ENCODE results near the gene GBX2.

The GBX2 gene

GRCh38 chr2:236168110-236169080 lies at the start of gene GBX2:
Gene GBX2, minus strand, starts transcription at chr2:236168386. Its CDS starts 415 bp downstream, at chr2:236167971.
- peaks cover 50% of the 10 kb centered on the region for H3K4me1 ChIP-seq (ENCODE audit: control insufficient read depth, insufficient read depth, low read length)

GRCh38 chr2:236217926-236218325 lies 49.7 kb upstream of the GBX2 start:
- no peaks in the 10 kb centered on the region for H3K4me1 ChIP-seq (ENCODE audit: control insufficient read depth, insufficient read depth, low read length)
- peaks cover 10 to 21% of the 10 kb centered on the region in 2 donors for H3K27me3 ChIP-seq (ENCODE audit: control insufficient read depth in 1 of 2, insufficient read depth in 2 of 2, low read length in 2 of 2)
- H3K27ac ChIP-seq (ENCODE audit: low read length) = no peak overlapping the region
- peaks cover 0 to under 1% of the 10 kb centered on the region in 2 donors for H3K9me3 ChIP-seq (ENCODE audit: control insufficient read depth in 2 of 2, low read length in 2 of 2)
- no peak overlapping the region for H3K4me3 ChIP-seq (ENCODE audit: low read length in 2 of 2)
- no peak overlapping the region for H3K9ac ChIP-seq (ENCODE audit: low read length in 2 of 2)
- H3K36me3 ChIP-seq (ENCODE audit: control insufficient read depth in 2 of 2, insufficient read depth in 2 of 2, low read length in 2 of 2) = no peaks in the 10 kb centered on the region

More at GRCh38 chr2:236168110-236169080, at the start of gene GBX2:
- Histone ChIP-seq H3K4me3 (ENCODE audit: low read length in 2 of 2) (peak within 1 kb of the TSS in 1 of 2 donors; percentile 64), H3K27ac (ENCODE audit: low read length) (no peak within 1 kb of the TSS), H3K36me3 (ENCODE audit: control insufficient read depth in 2 of 2, insufficient read depth in 2 of 2, low read length in 2 of 2) (no peaks in the 10 kb centered on the region), H3K27me3 (ENCODE audit: control insufficient read depth in 1 of 2, insufficient read depth in 2 of 2, low read length in 2 of 2) (peaks cover 69 to 100% of the 10 kb centered on the region in 2 donors), H3K9me3 (ENCODE audit: control insufficient read depth in 2 of 2, low read length in 2 of 2) (no peaks in the 10 kb centered on the region), H3K9ac (ENCODE audit: low read length in 2 of 2) (no peak within 1 kb of the TSS)

GRCh38 chr2:236216711-236217110 lies 48.5 kb upstream of the GBX2 start:
- Histone ChIP-seq H3K4me3 (ENCODE audit: low read length in 2 of 2) (no peak overlapping the region), H3K27ac (ENCODE audit: low read length) (no peak overlapping the region), H3K4me1 (ENCODE audit: control insufficient read depth, insufficient read depth, low read length) (no peaks in the 10 kb centered on the region), H3K9me3 (ENCODE audit: control insufficient read depth in 2 of 2, low read length in 2 of 2) (no peaks in the 10 kb centered on the region), H3K9ac (ENCODE audit: low read length in 2 of 2) (no peak overlapping the region), H3K36me3 (ENCODE audit: control insufficient read depth in 2 of 2, insufficient read depth in 2 of 2, low read length in 2 of 2) (no peaks in the 10 kb centered on the region), H3K27me3 (ENCODE audit: control insufficient read depth in 1 of 2, insufficient read depth in 2 of 2, low read length in 2 of 2) (peaks cover 10 to 23% of the 10 kb centered on the region in 2 donors)

GRCh38 chr2:236215761-236216333 lies 47.7 kb upstream of the GBX2 start:
- no peaks in the 10 kb centered on the region for H3K36me3 ChIP-seq (ENCODE audit: control insufficient read depth in 2 of 2, insufficient read depth in 2 of 2, low read length in 2 of 2)
- H3K9ac ChIP-seq (ENCODE audit: low read length in 2 of 2) = no peak overlapping the region
- H3K9me3 ChIP-seq (ENCODE audit: control insufficient read depth in 2 of 2, low read length in 2 of 2) = no peaks in the 10 kb centered on the region
- H3K27ac ChIP-seq (ENCODE audit: low read length) = no peak overlapping the region
- no peaks in the 10 kb centered on the region for H3K4me1 ChIP-seq (ENCODE audit: control insufficient read depth, insufficient read depth, low read length)
- peaks cover 10 to 25% of the 10 kb centered on the region in 2 donors for H3K27me3 ChIP-seq (ENCODE audit: control insufficient read depth in 1 of 2, insufficient read depth in 2 of 2, low read length in 2 of 2)
- no peak overlapping the region for H3K4me3 ChIP-seq (ENCODE audit: low read length in 2 of 2)

GRCh38 chr2:236215196-236215595 lies 47.0 kb upstream of the GBX2 start:
- peaks cover 10 to 23% of the 10 kb centered on the region in 2 donors for H3K27me3 ChIP-seq (ENCODE audit: control insufficient read depth in 1 of 2, insufficient read depth in 2 of 2, low read length in 2 of 2)
- no peak overlapping the region for H3K9ac ChIP-seq (ENCODE audit: low read length in 2 of 2)
- H3K9me3 ChIP-seq (ENCODE audit: control insufficient read depth in 2 of 2, low read length in 2 of 2) = no peaks in the 10 kb centered on the region
- no peaks in the 10 kb centered on the region for H3K36me3 ChIP-seq (ENCODE audit: control insufficient read depth in 2 of 2, insufficient read depth in 2 of 2, low read length in 2 of 2)
- no peak overlapping the region for H3K27ac ChIP-seq (ENCODE audit: low read length)
- H3K4me3 ChIP-seq (ENCODE audit: low read length in 2 of 2) = no peak overlapping the region
- no peaks in the 10 kb centered on the region for H3K4me1 ChIP-seq (ENCODE audit: control insufficient read depth, insufficient read depth, low read length)

- H3K27me3 ChIP-seq (ENCODE audit: control insufficient read depth in 1 of 2, insufficient read depth in 2 of 2, low read length in 2 of 2) = peaks cover 10 to 29% of the 10 kb centered on the region in 2 donors
- no peaks in the 10 kb centered on the region for H3K9me3 ChIP-seq (ENCODE audit: control insufficient read depth in 2 of 2, low read length in 2 of 2)
- no peaks in the 10 kb centered on the region for H3K4me1 ChIP-seq (ENCODE audit: control insufficient read depth, insufficient read depth, low read length)
- no peak overlapping the region for H3K9ac ChIP-seq (ENCODE audit: low read length in 2 of 2)
- H3K4me3 ChIP-seq (ENCODE audit: low read length in 2 of 2) = no peak overlapping the region
- H3K36me3 ChIP-seq (ENCODE audit: control insufficient read depth in 2 of 2, insufficient read depth in 2 of 2, low read length in 2 of 2) = no peaks in the 10 kb centered on the region
- no peak overlapping the region for H3K27ac ChIP-seq (ENCODE audit: low read length)
Observed at GRCh38 chr2:236214376-236214995, 46.3 kb upstream of the GBX2 start.

GRCh38 chr2:236211296-236211695 lies 43.1 kb upstream of the GBX2 start:
- Histone ChIP-seq H3K36me3 (ENCODE audit: control insufficient read depth in 2 of 2, insufficient read depth in 2 of 2, low read length in 2 of 2) (no peaks in the 10 kb centered on the region), H3K27me3 (ENCODE audit: control insufficient read depth in 1 of 2, insufficient read depth in 2 of 2, low read length in 2 of 2) (peaks cover 20 to 29% of the 10 kb centered on the region in 2 donors), H3K9ac (ENCODE audit: low read length in 2 of 2) (no peak overlapping the region), H3K4me1 (ENCODE audit: control insufficient read depth, insufficient read depth, low read length) (no peaks in the 10 kb centered on the region), H3K4me3 (ENCODE audit: low read length in 2 of 2) (no peak overlapping the region), H3K27ac (ENCODE audit: low read length) (no peak overlapping the region), H3K9me3 (ENCODE audit: control insufficient read depth in 2 of 2, low read length in 2 of 2) (peaks cover 4 to 11% of the 10 kb centered on the region in 2 donors)

GRCh38 chr2:236210536-236210935 lies 42.4 kb upstream of the GBX2 start:
- H3K4me3 ChIP-seq (ENCODE audit: low read length in 2 of 2) = no peak overlapping the region
- peaks cover 18 to 23% of the 10 kb centered on the region in 2 donors for H3K27me3 ChIP-seq (ENCODE audit: control insufficient read depth in 1 of 2, insufficient read depth in 2 of 2, low read length in 2 of 2)
- H3K9me3 ChIP-seq (ENCODE audit: control insufficient read depth in 2 of 2, low read length in 2 of 2) = peaks cover 6 to 13% of the 10 kb centered on the region in 2 donors
- H3K4me1 ChIP-seq (ENCODE audit: control insufficient read depth, insufficient read depth, low read length) = no peaks in the 10 kb centered on the region
- no peaks in the 10 kb centered on the region for H3K36me3 ChIP-seq (ENCODE audit: control insufficient read depth in 2 of 2, insufficient read depth in 2 of 2, low read length in 2 of 2)
- H3K27ac ChIP-seq (ENCODE audit: low read length) = no peak overlapping the region
- no peak overlapping the region for H3K9ac ChIP-seq (ENCODE audit: low read length in 2 of 2)

GRCh38 chr2:236209996-236210395 lies 41.8 kb upstream of the GBX2 start:
- Histone ChIP-seq H3K9ac (ENCODE audit: low read length in 2 of 2) (no peak overlapping the region), H3K4me1 (ENCODE audit: control insufficient read depth, insufficient read depth, low read length) (no peaks in the 10 kb centered on the region), H3K36me3 (ENCODE audit: control insufficient read depth in 2 of 2, insufficient read depth in 2 of 2, low read length in 2 of 2) (no peaks in the 10 kb centered on the region), H3K27me3 (ENCODE audit: control insufficient read depth in 1 of 2, insufficient read depth in 2 of 2, low read length in 2 of 2) (peaks cover 13 to 21% of the 10 kb centered on the region in 2 donors), H3K27ac (ENCODE audit: low read length) (no peak overlapping the region), H3K4me3 (ENCODE audit: low read length in 2 of 2) (no peak overlapping the region), H3K9me3 (ENCODE audit: control insufficient read depth in 2 of 2, low read length in 2 of 2) (peaks cover 7 to 16% of the 10 kb centered on the region in 2 donors)

- H3K4me1 ChIP-seq (ENCODE audit: control insufficient read depth, insufficient read depth, low read length) = no peaks in the 10 kb centered on the region
- H3K36me3 ChIP-seq (ENCODE audit: control insufficient read depth in 2 of 2, insufficient read depth in 2 of 2, low read length in 2 of 2) = no peaks in the 10 kb centered on the region
- peaks cover 13 to 20% of the 10 kb centered on the region in 2 donors for H3K27me3 ChIP-seq (ENCODE audit: control insufficient read depth in 1 of 2, insufficient read depth in 2 of 2, low read length in 2 of 2)
- H3K27ac ChIP-seq (ENCODE audit: low read length) = no peak overlapping the region
- no peak overlapping the region for H3K4me3 ChIP-seq (ENCODE audit: low read length in 2 of 2)
- H3K9ac ChIP-seq (ENCODE audit: low read length in 2 of 2) = no peak overlapping the region
- peaks cover 10 to 19% of the 10 kb centered on the region in 2 donors for H3K9me3 ChIP-seq (ENCODE audit: control insufficient read depth in 2 of 2, low read length in 2 of 2)
Observed at GRCh38 chr2:236209535-236209934, 41.3 kb upstream of the GBX2 start.

Measured in stomach smooth muscle (tissue), 2 donors.